SK-N-MC (cell line): Measurements from ENCODE around the gene P2RX4.

Experiments used
- EZH2 ChIP-seq: fragments of 200-600 bp; sonication (generic); IDR thresholded peaks from one replicate; pipeline ENCODE4 v1.6.1; 2017; ENCODE audit warnings: antibody characterized with exemption
- FOXP2 ChIP-seq: optimal IDR thresholded peaks from 2 replicates; pipeline ENCODE3; 2011; ENCODE audit warnings: mild to moderate bottlenecking, moderate library complexity; ENCODE audit not compliant: insufficient read depth; ENCODE audit errors: extremely low read length, control extremely low read depth
- POLR2AphosphoS5 ChIP-seq: IDR thresholded peaks from 2 replicates; pipeline ENCODE4 v1.6.1; 2012; ENCODE audit warnings: mild to moderate bottlenecking, low read depth, low read length, borderline replicate concordance

- TF ChIP-seq EZH2 (no peak), POLR2AphosphoS5 (no peak), FOXP2 (no peak)
These were observed 28.8 kb downstream of the P2RX4 start for GRCh38 chr12:121238604-121239350.
